ENCODE measurements around the gene UBE2J2. TPM values are rescaled to one million over a fixed set of nuclear protein-coding genes. Genes with fewer than 3 reads are reported as not detected.
A peak's percentile ranks its signal among the peaks of the same experiment; 100 is the strongest.

The UBE2J2 gene
- total RNA-seq (10 to 100 TPM; 35.8 to 55.6 (median 49.3) TPM), polyA plus RNA-seq (10 to 100 TPM; 36.0 to 40.4 TPM)
- long read RNA-seq, donor 1, transcript UBE2J2-202 (7 exons, 1,733 nt), result major isoform, 24 of 38 reads
- long read RNA-seq, donor 1, partial matches to known transcripts, result 0 of 38 reads
- long read RNA-seq, donor 1, other reads (novel, unspliced or antisense), result 9 of 38 reads
- long read RNA-seq, donor 2, transcript UBE2J2-202 (7 exons, 1,733 nt), result major isoform, 29 of 54 reads
- long read RNA-seq, donor 2, partial matches to known transcripts, result 15 of 54 reads
- long read RNA-seq, donor 2, other reads (novel, unspliced or antisense), result 0 of 54 reads
- long read RNA-seq, donor 3, transcript UBE2J2-202 (7 exons, 1,733 nt), result major isoform, 60 of 103 reads
- long read RNA-seq, donor 3, transcript UBE2J2-204 (6 exons, 1,057 nt), result minor isoform, 8 of 103 reads
- long read RNA-seq, donor 3, partial matches to known transcripts, result 4 of 103 reads
- long read RNA-seq, donor 3, other reads (novel, unspliced or antisense), result 24 of 103 reads

DNA sequence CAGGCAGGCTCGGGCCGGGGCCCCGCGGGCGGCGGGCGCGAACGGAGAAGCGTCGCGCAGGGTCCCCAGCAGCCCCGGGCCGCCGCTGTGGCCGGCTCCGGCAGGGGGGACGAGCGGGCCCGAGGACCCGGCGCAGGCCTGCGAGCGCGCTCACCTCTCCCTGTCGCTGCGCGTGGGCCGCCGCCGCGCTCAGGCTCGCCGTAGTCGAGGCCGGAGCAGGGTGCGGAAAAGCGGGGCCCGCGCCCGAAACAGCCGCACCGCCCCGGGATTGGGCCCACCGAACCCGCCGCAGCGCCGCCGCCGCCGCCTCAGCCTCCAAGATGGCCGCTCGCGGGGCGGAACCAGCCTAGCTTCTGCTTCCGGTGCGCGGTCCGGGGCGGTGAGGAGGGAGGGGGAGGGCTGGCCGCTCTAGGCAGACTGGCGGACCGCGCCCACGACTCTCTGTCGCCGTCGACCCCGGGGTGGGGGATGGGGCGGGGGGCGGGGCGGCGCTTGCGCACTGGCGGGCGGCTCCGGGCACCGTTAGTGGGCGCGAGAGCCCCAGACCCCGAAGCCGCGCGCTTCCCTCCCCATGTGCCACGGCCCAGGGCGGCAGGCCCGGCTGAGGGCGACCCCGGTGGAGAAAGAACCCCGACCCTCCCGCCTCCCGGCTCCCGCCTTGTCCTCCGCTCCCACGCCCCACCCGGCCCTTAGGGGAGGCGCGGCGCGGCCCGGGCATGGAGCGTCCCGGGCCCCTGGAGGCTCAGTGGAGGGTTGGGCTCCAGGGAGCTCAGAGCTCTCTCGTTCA, at the start of gene UBE2J2:
Gene UBE2J2, minus strand, starts transcription at position 343 of the 787 bp plus-strand sequence. CDS start 5,862 bp downstream, outside the sequence.
- 0 to 1% (median 0%) methylated on average over 8 to 105 of the region's 105 CpGs for WGBS, 3 donors
- peak; percentile 93 to 95 (median 95) for DNase-seq
- intact Hi-C loops (cut with DNase I), result loop anchor here in 1 of 4 donors (1.0 kb wide), 1 partner anchor 76 kb away; the partner anchor contains the start of gene DVL1
- Histone ChIP-seq H3K4me1 (ENCODE audit: insufficient read depth) (peaks cover 28% of the 10 kb centered on the region), H3K36me3 (no peaks in the 10 kb centered on the region), H3K9me3 (no peaks in the 10 kb centered on the region), H3K27ac (peak within 1 kb of the TSS; percentile 40 to 50), H3K4me3 (peak within 1 kb of the TSS; percentile 82), H3K27me3 (no peaks in the 10 kb centered on the region)
- TF ChIP-seq EP300 (IDR thresholded peaks at IDR 0.05) (no peak), POLR2A (IDR thresholded peaks at IDR 0.05) (peak; percentile 69)
- TF ChIP-seq, protein P1, sequence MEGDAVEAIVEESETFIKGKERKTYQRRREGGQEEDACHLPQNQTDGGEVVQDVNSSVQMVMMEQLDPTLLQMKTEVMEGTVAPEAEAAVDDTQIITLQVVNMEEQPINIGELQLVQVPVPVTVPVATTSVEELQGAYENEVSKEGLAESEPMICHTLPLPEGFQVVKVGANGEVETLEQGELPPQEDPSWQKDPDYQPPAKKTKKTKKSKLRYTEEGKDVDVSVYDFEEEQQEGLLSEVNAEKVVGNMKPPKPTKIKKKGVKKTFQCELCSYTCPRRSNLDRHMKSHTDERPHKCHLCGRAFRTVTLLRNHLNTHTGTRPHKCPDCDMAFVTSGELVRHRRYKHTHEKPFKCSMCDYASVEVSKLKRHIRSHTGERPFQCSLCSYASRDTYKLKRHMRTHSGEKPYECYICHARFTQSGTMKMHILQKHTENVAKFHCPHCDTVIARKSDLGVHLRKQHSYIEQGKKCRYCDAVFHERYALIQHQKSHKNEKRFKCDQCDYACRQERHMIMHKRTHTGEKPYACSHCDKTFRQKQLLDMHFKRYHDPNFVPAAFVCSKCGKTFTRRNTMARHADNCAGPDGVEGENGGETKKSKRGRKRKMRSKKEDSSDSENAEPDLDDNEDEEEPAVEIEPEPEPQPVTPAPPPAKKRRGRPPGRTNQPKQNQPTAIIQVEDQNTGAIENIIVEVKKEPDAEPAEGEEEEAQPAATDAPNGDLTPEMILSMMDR (IDR thresholded peaks at IDR 0.05), result no peak

DNA sequence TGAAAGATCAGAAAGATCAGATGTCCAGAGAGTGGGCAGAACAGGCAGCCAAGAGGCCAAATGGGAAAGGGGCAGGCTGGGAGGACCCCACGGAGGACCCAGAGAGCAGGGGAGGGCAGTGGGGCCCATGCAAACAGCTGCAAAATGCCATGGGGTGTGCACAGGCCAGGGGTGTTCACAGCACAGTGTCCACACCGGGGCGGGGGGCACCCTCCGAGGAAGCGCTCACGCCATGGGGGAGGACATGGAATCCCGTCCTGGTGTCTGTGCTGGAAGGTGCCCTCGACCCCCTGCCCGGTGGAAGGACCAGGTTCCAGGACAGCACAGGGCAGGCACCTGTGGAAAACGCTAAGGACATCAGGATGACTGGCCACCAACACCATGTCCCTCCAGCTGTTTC, 49.3 kb upstream of the UBE2J2 start:
- H3K27ac ChIP-seq, result no peak overlapping the region
- H3K27me3 ChIP-seq, result no peaks in the 10 kb centered on the region
- no peak for DNase-seq
- H3K4me3 ChIP-seq, result no peak overlapping the region
- peaks cover 14% of the 10 kb centered on the region for H3K4me1 ChIP-seq (ENCODE audit: insufficient read depth)
- no peaks in the 10 kb centered on the region for H3K36me3 ChIP-seq
- TF ChIP-seq EP300 (IDR thresholded peaks at IDR 0.05), result no peak
- TF ChIP-seq POLR2A (IDR thresholded peaks at IDR 0.05), result no peak
- TF ChIP-seq, protein P1 (IDR thresholded peaks at IDR 0.05), result no peak
- H3K9me3 ChIP-seq, result no peaks in the 10 kb centered on the region
- 69 to 74% (median 70%) methylated on average over 10 of the region's 10 CpGs for WGBS, 3 donors
- intact Hi-C loops (cut with DNase I), result no loop called here

DNA sequence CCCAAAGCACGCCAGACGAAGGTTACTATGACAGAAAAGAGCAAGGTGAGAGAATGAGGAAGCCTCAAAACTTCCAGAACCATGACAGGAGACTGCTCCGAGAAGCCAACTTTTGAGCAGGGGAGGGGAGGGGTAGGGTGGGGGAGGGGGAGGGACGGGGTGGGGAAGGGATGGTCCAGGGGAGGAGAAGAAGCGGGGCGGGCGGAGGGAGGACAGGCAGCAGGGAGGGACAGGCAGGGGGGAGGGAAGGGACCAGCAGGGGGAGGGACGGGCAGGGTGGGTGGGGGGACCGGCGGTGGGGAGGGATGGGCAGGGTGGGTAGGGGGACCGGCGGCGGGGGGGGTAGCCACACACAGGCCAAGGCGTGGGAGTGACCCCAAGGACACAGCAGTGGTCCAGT, 48.8 kb upstream of the UBE2J2 start:
- intact Hi-C loops (cut with DNase I), result no loop called here
- DNase-seq, result no peak
- no peaks in the 10 kb centered on the region for H3K27me3 ChIP-seq
- H3K36me3 ChIP-seq, result no peaks in the 10 kb centered on the region
- no peak for TF ChIP-seq EP300 (IDR thresholded peaks at IDR 0.05)
- TF ChIP-seq POLR2A (IDR thresholded peaks at IDR 0.05), result no peak
- TF ChIP-seq, protein P1 (IDR thresholded peaks at IDR 0.05), result no peak
- peaks cover 15% of the 10 kb centered on the region for H3K4me1 ChIP-seq (ENCODE audit: insufficient read depth)
- H3K4me3 ChIP-seq, result no peak overlapping the region
- H3K27ac ChIP-seq, result no peak overlapping the region
- no peaks in the 10 kb centered on the region for H3K9me3 ChIP-seq
- WGBS, 3 donors, result 29 to 65% (median 52%) methylated on average over 10 to 13 of the region's 14 CpGs

DNA sequence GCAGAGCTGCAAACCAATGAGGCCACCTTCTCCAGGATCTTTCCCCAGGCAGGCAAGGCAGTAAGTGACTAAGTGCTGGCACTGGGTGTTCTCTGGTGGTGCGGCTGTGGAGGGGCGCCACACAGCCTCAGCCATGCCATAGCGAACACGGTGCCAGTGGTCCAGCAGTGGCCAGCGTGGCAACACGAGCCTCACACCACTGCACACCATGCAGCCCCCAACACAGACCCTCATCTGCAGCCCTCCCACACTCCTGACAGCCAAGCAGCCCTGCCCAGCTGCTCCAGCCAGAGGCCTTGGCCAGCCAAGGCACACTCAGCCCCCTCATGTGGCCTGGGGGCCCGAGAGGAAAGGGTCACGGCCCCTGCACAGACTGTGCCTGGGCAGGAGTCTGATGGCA, 47.8 kb upstream of the UBE2J2 start:
- intact Hi-C loops (cut with DNase I), result no loop called here
- Histone ChIP-seq H3K27ac (no peak overlapping the region), H3K4me3 (no peak overlapping the region), H3K36me3 (no peaks in the 10 kb centered on the region), H3K27me3 (no peaks in the 10 kb centered on the region), H3K4me1 (ENCODE audit: insufficient read depth) (peaks cover 16% of the 10 kb centered on the region), H3K9me3 (no peaks in the 10 kb centered on the region)
- DNase-seq, result no peak
- TF ChIP-seq POLR2A (IDR thresholded peaks at IDR 0.05), result no peak
- no peak for TF ChIP-seq EP300 (IDR thresholded peaks at IDR 0.05)
- TF ChIP-seq, protein P1 (IDR thresholded peaks at IDR 0.05), result no peak
- WGBS, 3 donors, result 79 to 87% (median 83%) methylated on average over 8 of the region's 8 CpGs
